ENCODE data around the gene SLC23A1.
A peak's percentile ranks its signal among the peaks of the same experiment; 100 is the strongest.

DNA sequence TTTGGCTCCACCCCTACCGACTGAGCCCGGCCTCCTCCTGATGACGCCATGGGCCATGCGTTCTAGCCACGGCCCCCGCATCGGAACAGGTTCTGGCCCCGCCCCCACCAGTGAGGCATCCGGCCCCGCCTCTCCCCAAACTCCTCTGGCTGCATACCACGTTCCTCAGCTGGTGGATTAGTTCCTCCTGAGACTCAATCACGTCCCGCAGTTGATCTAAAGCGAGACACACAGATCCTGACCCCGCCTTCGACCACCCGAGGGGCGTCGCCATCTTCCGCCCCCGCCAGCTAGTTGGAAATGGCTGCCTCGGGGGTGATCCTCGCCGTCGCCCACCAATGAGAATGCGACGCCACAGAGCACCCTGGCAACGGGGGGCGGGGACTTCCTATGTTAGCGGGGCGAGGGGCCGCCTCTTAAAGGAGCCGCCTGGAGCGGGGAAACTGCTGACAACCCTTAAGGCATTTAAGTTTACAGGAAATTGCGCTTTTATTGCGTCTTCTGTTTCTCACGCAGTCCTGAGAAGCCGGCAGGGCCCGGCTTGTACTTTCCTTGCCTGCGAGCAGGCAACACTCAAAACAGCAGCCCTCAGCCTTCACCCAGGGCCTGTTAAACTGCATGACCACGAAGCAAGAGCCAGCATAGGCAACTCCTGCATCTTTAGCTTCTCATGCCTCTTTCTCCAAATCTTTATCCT is 20.8 kb upstream of the SLC23A1 start, which contains the start of gene SPATA24:
- TF ChIP-seq, protein P1, sequence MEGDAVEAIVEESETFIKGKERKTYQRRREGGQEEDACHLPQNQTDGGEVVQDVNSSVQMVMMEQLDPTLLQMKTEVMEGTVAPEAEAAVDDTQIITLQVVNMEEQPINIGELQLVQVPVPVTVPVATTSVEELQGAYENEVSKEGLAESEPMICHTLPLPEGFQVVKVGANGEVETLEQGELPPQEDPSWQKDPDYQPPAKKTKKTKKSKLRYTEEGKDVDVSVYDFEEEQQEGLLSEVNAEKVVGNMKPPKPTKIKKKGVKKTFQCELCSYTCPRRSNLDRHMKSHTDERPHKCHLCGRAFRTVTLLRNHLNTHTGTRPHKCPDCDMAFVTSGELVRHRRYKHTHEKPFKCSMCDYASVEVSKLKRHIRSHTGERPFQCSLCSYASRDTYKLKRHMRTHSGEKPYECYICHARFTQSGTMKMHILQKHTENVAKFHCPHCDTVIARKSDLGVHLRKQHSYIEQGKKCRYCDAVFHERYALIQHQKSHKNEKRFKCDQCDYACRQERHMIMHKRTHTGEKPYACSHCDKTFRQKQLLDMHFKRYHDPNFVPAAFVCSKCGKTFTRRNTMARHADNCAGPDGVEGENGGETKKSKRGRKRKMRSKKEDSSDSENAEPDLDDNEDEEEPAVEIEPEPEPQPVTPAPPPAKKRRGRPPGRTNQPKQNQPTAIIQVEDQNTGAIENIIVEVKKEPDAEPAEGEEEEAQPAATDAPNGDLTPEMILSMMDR (IDR thresholded peaks at IDR 0.05): no peak
- peak in 1 of 2 donors; percentile 28 for TF ChIP-seq POLR2A (IDR thresholded peaks at IDR 0.05)

Measured in uterus (tissue), 2 donors.